Thyroid gland (tissue), 4 donors: ENCODE measurements around the gene RNF113A. TPM values are rescaled to one million over a fixed set of nuclear protein-coding genes. Genes with fewer than 3 reads are reported as not detected.

Source experiments
- DNase-seq, 2 donors: peaks; one replicate each; pipeline ENCODE4 v3.0.0-alpha.2; 2019
- H3K27ac ChIP-seq, 3 donors: fragments of 200-600 bp; sonication (generic); 1 replicate in 2 of 3; 2 replicates in 1 of 3; pipeline ENCODE4 v1.5.1; 2016 to 2019; ENCODE audit warnings: mild to moderate bottlenecking in 1 of 3, moderate library complexity in 1 of 3
- H3K27me3 ChIP-seq: fragments of 200-600 bp; sonication (generic); one replicate; pipeline ENCODE4 v1.5.1; 2019
- H3K36me3 ChIP-seq, 2 donors: fragments of 200-600 bp; sonication (generic); one replicate each; pipeline ENCODE4 v1.5.1; 2016 to 2019
- H3K4me1 ChIP-seq, 2 donors: fragments of 200-600 bp; sonication (generic); one replicate each; pipeline ENCODE4 v1.5.1; 2017 to 2019
- H3K4me3 ChIP-seq, 3 donors: fragments of 200-600 bp; sonication (generic); replicated peaks in 1 of 3; 1 replicate in 2 of 3; 2 replicates in 1 of 3; pipeline ENCODE4 v1.5.1; 2016; ENCODE audit warnings: mild to moderate bottlenecking in 1 of 3
- H3K9me3 ChIP-seq: fragments of 200-600 bp; sonication (generic); one replicate; pipeline ENCODE4 v1.5.1; 2017
- POLR2A ChIP-seq, 2 donors: fragments of 450-650 bp; IDR thresholded peaks; one replicate each; pipeline ENCODE4 v1.6.1; 2017; ENCODE audit warnings: antibody characterized with exemption in 2 of 2, mild to moderate bottlenecking in 2 of 2, moderate library complexity in 1 of 2
- WGBS, 2 donors: methylation state at CpG; one replicate each; pipeline ENCODE4 v1.1.5; 2017; 5-methylcytosine and 5-hydroxymethylcytosine counted together
- intact Hi-C: fragments of 100-400 bp; cut with DNase I; formaldehyde crosslinking; loops from one replicate; pipeline ENCODE4 v1.15.1; 2023
- total RNA-seq, 4 donors: library from RNA; depleted of rRNA; stranded (reverse); fragments of >200 nt; gene quantifications; one replicate each; pipeline ENCODE4 v1.2.3, GENCODE V29; 2016
- TF ChIP-seq, protein P1 (sequence below), 6 experiments: fragments of 200-600 bp in 3 of 6; fragments of 450-650 bp in 3 of 6; sonication (generic) in 3 of 6; IDR thresholded peaks; one replicate each; pipeline ENCODE4 v1.5.1; 2016 to 2019; ENCODE audit warnings: antibody characterized with exemption in 6 of 6, mild to moderate bottlenecking in 2 of 6, inconsistent platforms in 1 of 6, moderate library complexity in 1 of 6

Gene RNF113A
- total RNA-seq, 4 donors from 2014 or later = 10.1 to 18.0 (median 14.9) TPM

DNA sequence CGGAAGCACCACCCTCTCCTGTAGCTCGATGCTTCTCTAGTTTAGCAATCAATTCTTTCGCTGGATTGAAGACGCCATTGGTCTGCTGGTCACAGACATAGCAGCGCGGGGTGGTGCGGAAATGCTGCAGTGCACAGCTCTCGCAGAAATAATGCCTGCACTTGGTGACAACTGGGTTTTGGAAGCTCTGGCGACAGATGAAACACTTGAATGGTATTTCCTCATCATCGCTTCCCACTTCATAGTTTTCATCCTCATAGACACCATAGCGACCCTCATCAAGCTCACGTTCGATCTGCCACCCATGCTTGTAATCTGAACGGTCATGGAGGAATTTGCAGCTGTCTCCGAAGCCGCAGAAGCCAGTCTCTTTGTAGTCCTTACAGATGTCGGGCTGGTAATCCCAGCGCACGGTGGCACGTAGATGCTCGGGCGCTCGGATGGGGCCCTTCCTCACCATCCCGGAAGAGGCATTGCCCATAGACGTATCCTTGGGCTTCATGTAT, 854 bp downstream of the RNF113A start:
- Histone ChIP-seq H3K4me3 (peak overlapping the region in 2 of 3 donors; percentile 45 to 60), H3K27me3 (no peaks in the 10 kb centered on the region), H3K36me3 (no peaks in the 10 kb centered on the region), H3K27ac (peak overlapping the region; percentile 77 to 96 (median 87)), H3K4me1 (peaks cover 0 to 3% of the 10 kb centered on the region in 2 donors), H3K9me3 (no peaks in the 10 kb centered on the region)
- intact Hi-C loops = loop anchor here (5.0 kb wide), 1 partner anchor 78 kb away; the partner anchor contains the start of gene RPL39
- TF ChIP-seq, protein P1, sequence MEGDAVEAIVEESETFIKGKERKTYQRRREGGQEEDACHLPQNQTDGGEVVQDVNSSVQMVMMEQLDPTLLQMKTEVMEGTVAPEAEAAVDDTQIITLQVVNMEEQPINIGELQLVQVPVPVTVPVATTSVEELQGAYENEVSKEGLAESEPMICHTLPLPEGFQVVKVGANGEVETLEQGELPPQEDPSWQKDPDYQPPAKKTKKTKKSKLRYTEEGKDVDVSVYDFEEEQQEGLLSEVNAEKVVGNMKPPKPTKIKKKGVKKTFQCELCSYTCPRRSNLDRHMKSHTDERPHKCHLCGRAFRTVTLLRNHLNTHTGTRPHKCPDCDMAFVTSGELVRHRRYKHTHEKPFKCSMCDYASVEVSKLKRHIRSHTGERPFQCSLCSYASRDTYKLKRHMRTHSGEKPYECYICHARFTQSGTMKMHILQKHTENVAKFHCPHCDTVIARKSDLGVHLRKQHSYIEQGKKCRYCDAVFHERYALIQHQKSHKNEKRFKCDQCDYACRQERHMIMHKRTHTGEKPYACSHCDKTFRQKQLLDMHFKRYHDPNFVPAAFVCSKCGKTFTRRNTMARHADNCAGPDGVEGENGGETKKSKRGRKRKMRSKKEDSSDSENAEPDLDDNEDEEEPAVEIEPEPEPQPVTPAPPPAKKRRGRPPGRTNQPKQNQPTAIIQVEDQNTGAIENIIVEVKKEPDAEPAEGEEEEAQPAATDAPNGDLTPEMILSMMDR (IDR thresholded peaks at IDR 0.05) = no peak
- TF ChIP-seq POLR2A (IDR thresholded peaks at IDR 0.05) = no peak
- peak; percentile 8 to 17 for DNase-seq
- WGBS, 2 donors = 0% methylated on average over 7 to 16 of the region's 25 CpGs

DNA sequence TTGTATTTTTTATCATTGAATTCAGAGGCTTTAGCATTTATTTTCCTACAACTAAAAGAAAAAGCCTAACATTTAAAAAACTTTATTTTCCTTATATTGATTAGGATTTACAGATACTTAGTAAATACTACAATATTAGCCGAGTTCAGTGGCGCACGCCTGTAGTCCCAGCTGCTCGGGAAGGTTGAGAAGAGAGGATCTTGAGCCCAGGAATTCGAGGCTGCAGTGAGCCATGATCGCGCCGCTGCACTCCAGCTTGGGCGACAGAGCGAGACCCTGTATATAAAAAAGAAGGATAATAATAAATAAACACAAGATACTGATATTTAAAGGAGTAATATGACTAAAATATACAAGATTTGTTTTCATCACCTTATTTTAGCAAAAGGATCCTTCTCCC, 18.1 kb downstream of the RNF113A start:
- H3K27me3 ChIP-seq = no peaks in the 10 kb centered on the region

DNA sequence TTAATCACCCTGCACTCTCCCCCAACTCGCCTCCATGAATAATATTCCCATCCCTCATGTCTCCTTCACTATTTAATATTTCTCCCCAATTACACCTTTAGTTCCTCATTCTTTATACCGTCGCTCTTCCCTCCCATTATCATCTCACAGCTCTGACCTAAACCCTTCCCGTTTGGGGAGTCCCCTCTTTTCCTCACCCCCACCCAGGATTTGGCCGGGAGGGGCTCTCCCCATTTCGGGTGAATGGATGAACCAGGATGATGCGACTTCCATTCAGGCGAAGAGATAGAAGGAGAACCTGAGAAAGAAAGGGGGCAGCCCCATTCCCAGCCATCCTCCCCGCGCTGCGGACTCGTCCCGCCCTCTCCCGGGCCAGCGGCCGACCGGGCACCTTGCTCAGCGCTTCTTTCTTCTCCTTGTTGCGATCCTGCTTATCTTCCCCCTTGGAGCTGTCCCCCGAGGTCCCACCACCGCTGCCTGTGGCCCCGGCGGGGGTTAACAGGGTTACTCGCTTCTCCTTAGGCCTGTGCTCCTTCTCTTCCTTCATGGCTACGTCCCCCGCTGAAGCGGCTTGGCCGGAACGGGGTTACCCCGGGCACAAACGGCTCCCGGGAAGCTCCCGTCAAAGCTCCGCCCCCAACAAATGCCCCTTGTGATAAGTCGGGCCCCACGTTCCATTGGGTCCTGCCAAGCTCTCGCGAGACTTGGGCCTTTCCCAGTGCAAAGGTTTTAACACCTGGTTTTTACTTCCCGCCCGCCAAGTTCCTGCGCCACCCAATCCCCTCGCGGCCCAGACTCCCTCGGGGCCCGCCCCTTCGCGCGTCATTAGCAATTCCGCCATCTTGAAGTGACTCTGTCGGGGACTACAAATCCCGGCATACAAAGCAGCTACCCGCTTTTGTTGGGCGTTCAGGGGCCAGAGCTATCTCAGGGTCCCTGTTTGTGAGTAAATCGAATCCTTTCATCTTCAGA, 18.9 kb downstream of the RNF113A start, which contains the start of gene UPF3B:
UPF3B (minus strand) TSS at position 582 of the 972 bp plus-strand sequence; CDS start at position 547, 35 bp downstream.
- H3K27ac ChIP-seq = peak within 1 kb of the TSS; percentile 48 to 75 (median 67)
- H3K4me1 ChIP-seq = no peaks in the 10 kb centered on the region
- WGBS, 2 donors = 0% methylated on average over 13 to 49 of the region's 54 CpGs
- H3K4me3 ChIP-seq = peak within 1 kb of the TSS in 2 of 3 donors; percentile 49 to 62
- no peaks in the 10 kb centered on the region for H3K36me3 ChIP-seq
- no peaks in the 10 kb centered on the region for H3K27me3 ChIP-seq
- TF ChIP-seq POLR2A (IDR thresholded peaks at IDR 0.05) = peak in 1 of 2 donors; percentile 79
- TF ChIP-seq, protein P1 (IDR thresholded peaks at IDR 0.05) = no peak
- DNase-seq = peak; percentile 97 to 98
- no peaks in the 10 kb centered on the region for H3K9me3 ChIP-seq
- intact Hi-C loops = no loop called here

More for the DNA sequence above, 18.1 kb downstream of the RNF113A start:
- TF ChIP-seq POLR2A (IDR thresholded peaks at IDR 0.05) = no peak
- TF ChIP-seq, protein P1 (IDR thresholded peaks at IDR 0.05) = no peak
- DNase-seq = peak; percentile 21 to 33
- no peaks in the 10 kb centered on the region for H3K9me3 ChIP-seq
- no peaks in the 10 kb centered on the region for H3K36me3 ChIP-seq
- H3K27ac ChIP-seq = peak overlapping the region; percentile 48 to 67 (median 55)
- H3K4me1 ChIP-seq = no peaks in the 10 kb centered on the region
- peak overlapping the region in 2 of 3 donors; percentile 11 to 27 for H3K4me3 ChIP-seq
- 5 to 9% methylated on average over 10 of the region's 10 CpGs for WGBS, 2 donors
- intact Hi-C loops = no loop called here

DNA sequence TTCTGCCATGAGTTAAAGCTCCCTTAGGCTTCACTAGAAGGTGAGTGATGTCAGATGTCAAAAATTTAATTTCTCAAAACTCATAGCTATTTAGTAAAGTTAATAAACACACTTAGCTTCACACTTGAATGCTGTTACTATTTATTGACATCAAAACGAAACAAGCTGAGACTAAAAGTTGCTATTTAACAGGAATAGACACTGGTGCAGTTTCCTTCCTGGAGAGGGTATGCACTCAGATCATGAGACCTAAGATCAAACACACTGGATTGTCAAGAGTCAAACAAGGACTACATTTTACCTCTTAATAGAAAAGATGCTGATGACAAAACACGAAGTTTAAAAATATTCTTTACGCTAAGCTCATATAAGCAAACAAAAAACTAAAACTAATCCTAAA, 37.6 kb downstream of the RNF113A start:
- H3K36me3 ChIP-seq = peaks cover 8 to 12% of the 10 kb centered on the region in 2 donors
- 91 to 94% methylated on average over 3 of the region's 3 CpGs for WGBS, 2 donors

More for the DNA sequence above, 37.6 kb downstream of the RNF113A start:
- no peaks in the 10 kb centered on the region for H3K27me3 ChIP-seq
- no peak for TF ChIP-seq POLR2A (IDR thresholded peaks at IDR 0.05)
- TF ChIP-seq, protein P1 (IDR thresholded peaks at IDR 0.05) = no peak
- intact Hi-C loops = no loop called here
- H3K4me1 ChIP-seq = no peaks in the 10 kb centered on the region
- H3K4me3 ChIP-seq = no peak overlapping the region
- no peaks in the 10 kb centered on the region for H3K9me3 ChIP-seq
- H3K27ac ChIP-seq = no peak overlapping the region
- DNase-seq = no peak
